ENCODE measurements around the gene S100A13. TPM values are rescaled to one million over a fixed set of nuclear protein-coding genes. Genes with fewer than 3 reads are reported as not detected.
A peak's percentile ranks its signal among the peaks of the same experiment; 100 is the strongest.

Gene S100A13
- total and polyA plus RNA-seq, 9 of the 15 experiments (the other 6 are each of a cell fraction or from before 2014, with no cell fraction given) = 41.9 to 129 (median 58.0) TPM

GRCh38 chr1:153597206-153597605 is 30.1 kb downstream of the S100A13 start (continued):
- TF ChIP-seq ZBTB34 (CRISPR knock-in tag; IDR thresholded peaks at IDR 0.05) = no peak
- no peak for TF ChIP-seq RFX7 (CRISPR knock-in tag; IDR thresholded peaks at IDR 0.05)
- TF ChIP-seq ZNF146 (CRISPR knock-in tag; IDR thresholded peaks at IDR 0.05; ENCODE audit: unreplicated experiment) = no peak
- TF ChIP-seq EP300 (IDR thresholded peaks at IDR 0.05; ENCODE audit: low read length) = peak; percentile 9; the same call in 1 of the 2 replicates
- TF ChIP-seq SAFB (IDR thresholded peaks at IDR 0.05; ENCODE audit: borderline replicate concordance, low read depth, low read length) = no peak
- no peak for TF ChIP-seq TCF3 (CRISPR knock-in tag; IDR thresholded peaks at IDR 0.05)
- TF ChIP-seq HSF4 (CRISPR knock-in tag; IDR thresholded peaks at IDR 0.05; ENCODE audit: borderline replicate concordance) = no peak
- no peak for TF ChIP-seq BRF1 (IDR thresholded peaks at IDR 0.05; ENCODE audit: borderline replicate concordance, extremely low read depth, insufficient read length)
- no peak for TF ChIP-seq WHSC1 (IDR thresholded peaks at IDR 0.05; ENCODE audit: low read length)
- TF ChIP-seq SPI1 (IDR thresholded peaks at IDR 0.05; ENCODE audit: borderline replicate concordance, low read depth, low read length) = no peak
- no peak for TF ChIP-seq HBP1 (CRISPR knock-in tag; IDR thresholded peaks at IDR 0.05)
- TF ChIP-seq MTA2 (IDR thresholded peaks at IDR 0.05; ENCODE audit: low read depth) = no peak
- TF ChIP-seq MNT (conservative IDR thresholded peaks at IDR 0.05) = no peak
- TF ChIP-seq ATF2 (CRISPR knock-in tag; IDR thresholded peaks at IDR 0.05) = no peak
- TF ChIP-seq RAD21 (CRISPR knock-in tag; conservative IDR thresholded peaks at IDR 0.05 in 1 of 2, IDR thresholded peaks at IDR 0.05 in 1 of 2) = no peak
- TF ChIP-seq SREBF1 (IDR thresholded peaks at IDR 0.05; ENCODE audit: borderline replicate concordance, low read depth, low read length) = no peak
- TF ChIP-seq TOE1 (IDR thresholded peaks at IDR 0.05; ENCODE audit: borderline replicate concordance) = no peak
- TF ChIP-seq TOE1 (CRISPR knock-in tag; IDR thresholded peaks at IDR 0.05; ENCODE audit: borderline replicate concordance, low read depth) = no peak

Data from K562 (cell line).